K562 (cell line): ENCODE results near the gene PSD4. TPM values are rescaled to one million over a fixed set of nuclear protein-coding genes. Genes with fewer than 3 reads are reported as not detected.

Experiments used
- ATAC-seq: fragments of 200-7000 bp; cut with Tn5 transposase; 3 replicates; pipeline ENCODE4 v1.9.1; 2020; ENCODE audit warnings: moderate library complexity
- BruUV-seq: library from RNA; stranded (reverse); fragments of 400-500 nt; replicated peaks from 2 replicates; lab custom pipeline; 2021; lab: Mats Ljungman, UMichigan
- CTCF ChIA-PET: fragments of 300-600 bp; formaldehyde crosslinking; extraction: SDS; loops from one replicate; lab custom pipeline; 2021; ENCODE audit warnings: low intra/inter-chr PET ratio; lab: Yijun Ruan, JAX
- POLR2A ChIA-PET: fragments of 300-600, 350-650 bp; sonication (Branson Sonifier 250); formaldehyde crosslinking; extraction: SDS; loops from one replicate; lab custom pipeline; 2021; ENCODE audit warnings: antibody characterized with exemption, inconsistent platforms; lab: Yijun Ruan, JAX
- DNase-seq, 4 experiments: peaks; one replicate each; pipeline versions ENCODE4 v3.0.0 to v3.0.0-alpha.2; 2011 to 2018; ENCODE audit warnings: low spot score in 3 of 4, mixed read lengths in 3 of 4; ENCODE audit errors: extremely low read depth in 1 of 4
- FAIRE-seq: peaks from 2 replicates; lab custom pipeline; 2011; peaks lifted over from hg19 to GRCh38; lab: Jason Lieb, UNC
- H2AFZ ChIP-seq: 2 replicates; pipeline ENCODE4 v1.6.0; 2011; ENCODE audit warnings: low read depth, low read length, control low read depth, inconsistent platforms
- H3K27ac ChIP-seq: fragments of 200-600 bp; 3 replicates; pipeline ENCODE4 v1.8.0; 2011; ENCODE audit warnings: low read depth, mild to moderate bottlenecking, control low read depth, inconsistent platforms, low read length, moderate library complexity, mixed read lengths; ENCODE audit errors: extremely low read depth
- H3K27me3 ChIP-seq, 2 experiments: fragments of 300-600 bp in 1 of 2; 2 replicates in 1 of 2; 3 replicates in 1 of 2; pipeline versions ENCODE4 v1.6.0 to v1.8.0; 2011; ENCODE audit warnings: inconsistent platforms in 2 of 2, low read length in 2 of 2, mild to moderate bottlenecking in 1 of 2, mixed read lengths in 1 of 2, moderate library complexity in 1 of 2; ENCODE audit not compliant: control insufficient read depth in 2 of 2, insufficient read depth in 2 of 2
- H3K36me3 ChIP-seq: fragments of 300-600 bp; 3 replicates; pipeline ENCODE4 v1.8.0; 2011; ENCODE audit warnings: mild to moderate bottlenecking, low read length, inconsistent platforms; ENCODE audit not compliant: control insufficient read depth, insufficient read depth
- H3K4me1 ChIP-seq, 2 experiments: fragments of 200-600 bp in 1 of 2; replicated peaks in 1 of 2; 2 replicates in 1 of 2; 3 replicates in 1 of 2; pipeline versions ENCODE4 v1.5.1 to v1.8.0; 2011; ENCODE audit warnings: inconsistent platforms in 2 of 2, low read length in 2 of 2, mild to moderate bottlenecking in 1 of 2, mixed read lengths in 1 of 2, moderate library complexity in 1 of 2; ENCODE audit not compliant: control insufficient read depth in 2 of 2, insufficient read depth in 2 of 2
- H3K4me2 ChIP-seq: 2 replicates; pipeline ENCODE4 v1.6.1; 2011; ENCODE audit warnings: low read length, control low read depth, inconsistent platforms, mixed read lengths; ENCODE audit not compliant: insufficient read depth
- H3K4me3 ChIP-seq: fragments of 200-600 bp; sonication (generic), shearing (Covaris generic); 2 replicates; pipeline ENCODE4 v1.5.1; 2016; ENCODE audit warnings: control low read depth, inconsistent platforms
- H3K79me2 ChIP-seq: fragments of 200-600 bp; 3 replicates; pipeline ENCODE4 v1.8.0; 2011; ENCODE audit warnings: low read length, inconsistent platforms; ENCODE audit not compliant: control insufficient read depth, insufficient read depth
- H3K9ac ChIP-seq, 2 experiments: 2 replicates each; pipeline versions ENCODE4 v1.6.0 to v1.6.1; 2011; ENCODE audit warnings: low read depth in 2 of 2, low read length in 2 of 2, control low read depth in 1 of 2, inconsistent platforms in 1 of 2, mild to moderate bottlenecking in 1 of 2, mixed read lengths in 1 of 2; ENCODE audit not compliant: insufficient read depth in 1 of 2
- H3K9me1 ChIP-seq: one replicate; pipeline ENCODE4 v1.6.0; 2011; ENCODE audit warnings: inconsistent platforms, mild to moderate bottlenecking, low read length, moderate library complexity; ENCODE audit not compliant: control insufficient read depth, insufficient read depth
- H3K9me3 ChIP-seq: replicated peaks from 2 replicates; pipeline ENCODE4 v1.5.1; 2011; ENCODE audit warnings: low read depth, low read length, inconsistent platforms; ENCODE audit not compliant: control insufficient read depth, insufficient read depth
- H4K20me1 ChIP-seq: replicated peaks from 2 replicates; pipeline ENCODE4 v1.6.1; 2011; ENCODE audit warnings: low read length, inconsistent platforms, mixed read lengths; ENCODE audit not compliant: control insufficient read depth, insufficient read depth
- CC2D1A ChIP-seq: fragments of 450-650 bp; IDR thresholded peaks from 2 replicates; pipeline ENCODE4 v1.6.1; 2017; ENCODE audit warnings: mild to moderate bottlenecking
- ELF2 ChIP-seq: fragments of 250-450 bp; sonication (Bioruptor Pico); IDR thresholded peaks from 2 replicates; pipeline ENCODE4 v1.5.0; 2021; ENCODE audit warnings: mild to moderate bottlenecking
- HMG20A ChIP-seq: fragments of 450-650 bp; formaldehyde crosslinking; conservative IDR thresholded peaks from 2 replicates; pipeline ENCODE4 v1.4.0; 2020; ENCODE audit warnings: mild to moderate bottlenecking, mixed read lengths
- HNRNPUL1 ChIP-seq: fragments of 200-400 bp; formaldehyde crosslinking; IDR thresholded peaks from 2 replicates; pipeline ENCODE4 v1.6.1; 2017; ENCODE audit warnings: low read length
- PTRF ChIP-seq: fragments of 450-650 bp; IDR thresholded peaks from 2 replicates; pipeline ENCODE4 v1.6.1; 2016; ENCODE audit warnings: mild to moderate bottlenecking, missing genetic modification characterization, missing compliant biosample characterization
- SIX5 ChIP-seq, 2 experiments: IDR thresholded peaks; 2 replicates each; pipeline ENCODE4 v1.6.1; 2011; ENCODE audit warnings: low read length in 2 of 2, borderline replicate concordance in 1 of 2, low read depth in 1 of 2, mild to moderate bottlenecking in 1 of 2, moderate library complexity in 1 of 2; ENCODE audit not compliant: insufficient read depth in 1 of 2
- ZBTB26 ChIP-seq: fragments of 450-650 bp; formaldehyde crosslinking; IDR thresholded peaks from 2 replicates; pipeline ENCODE4 v1.4.0; 2022; ENCODE audit warnings: missing genetic modification characterization
- ZFP91 ChIP-seq: sonication (generic); formaldehyde crosslinking; IDR thresholded peaks from 2 replicates; pipeline ENCODE4 v1.8.0; 2022; ENCODE audit warnings: mild to moderate bottlenecking, missing genetic modification reagents
- ZNF282 ChIP-seq: sonication (generic); formaldehyde crosslinking; IDR thresholded peaks from 2 replicates; pipeline ENCODE4 v1.8.1; 2023; ENCODE audit warnings: missing genetic modification reagents
- ZNF316 ChIP-seq: fragments of 450-650 bp; IDR thresholded peaks from 2 replicates; pipeline ENCODE4 v1.6.1; 2016
- ZNF592 ChIP-seq: fragments of 450-650 bp; IDR thresholded peaks from 2 replicates; pipeline ENCODE4 v1.6.1; 2017; ENCODE audit warnings: antibody characterized with exemption, mild to moderate bottlenecking
- WGBS: fragments of 100-300 bp; shearing (Covaris generic); methylation state at CpG from one replicate; pipeline ENCODE4 v1.1.6; 2016; ENCODE audit warnings: low coverage, mixed read lengths; ENCODE audit not compliant: insufficient coverage; ENCODE audit errors: missing lambda C conversion rate; 5-methylcytosine and 5-hydroxymethylcytosine counted together
- in situ Hi-C: fragments of 300-500 bp; cut with MboI; formaldehyde crosslinking; loops from 4 replicates; pipeline ENCODE4 v1.15.0; 2018; ENCODE audit warnings: inconsistent platforms, mixed read lengths
- intact Hi-C: fragments of 100-400 bp; cut with micrococcal nuclease; formaldehyde crosslinking; loops from 2 replicates; pipeline ENCODE4 v1.14.2; 2022
- polyA plus RNA-seq, 8 experiments: library from polyadenylated mRNA; depleted of rRNA in 4 of 8; stranded (reverse) in 5 of 8; unstranded in 3 of 8; fragments of >200 nt; fragmentation: Nextera tagmentation in 2 of 8; fragmentation: Illumina TruSeq in 1 of 8; extraction: Ambion mirVana in 2 of 8; extraction: Trizol in 1 of 8; gene quantifications; 2 replicates each; pipeline versions ENCODE4 v1.2.1 to v1.2.3, GENCODE V29; 2011 to 2014; ENCODE audit warnings: inconsistent platforms in 1 of 8, missing spikeins in 1 of 8
- total RNA-seq, 7 experiments: library from RNA; depleted of rRNA in 6 of 7; stranded (reverse); fragments of >200 nt in 6 of 7; fragmentation: Illumina TruSeq in 2 of 7; extraction: Trizol in 2 of 7; gene quantifications; 2 replicates each; pipeline versions ENCODE4 v1.2.1 to v1.2.3, GENCODE V29; 2011 to 2021; ENCODE audit warnings: low replicate concordance in 1 of 7

Gene PSD4
- total and polyA plus RNA-seq, 9 of the 15 experiments (the other 6 are each of a cell fraction or from before 2014, with no cell fraction given), result 0.46 to 54.0 (median 20.8) TPM

GRCh38 chr2:113127646-113128570 is 45.9 kb upstream of the PSD4 start:
- ChIA-PET CTCF (no interaction called here), POLR2A (no interaction called here)
- Histone ChIP-seq H3K4me2 (no peak overlapping the region), H3K9me3 (no peaks in the 10 kb centered on the region), H3K9ac (no peak overlapping the region), H3K4me1 (no peaks in the 10 kb centered on the region; a peak in 1 of 5 replicates), H3K27me3 (peaks cover 7 to 51% of the 10 kb centered on the region in 2 experiments), H3K9me1 (peaks cover 3% of the 10 kb centered on the region), H3K27ac (no peak overlapping the region), H3K36me3 (no peaks in the 10 kb centered on the region), H3K4me3 (no peak overlapping the region), H4K20me1 (no peaks in the 10 kb centered on the region), H2AFZ (no peak overlapping the region), H3K79me2 (no peaks in the 10 kb centered on the region)
- no peak for ATAC-seq
- in situ Hi-C loops (no loop called here), intact Hi-C loops (no loop called here)
- FAIRE-seq, result no peak
- no peak for DNase-seq
- WGBS, result 8% methylated on average over 15 of the region's 15 CpGs
- no TSS peak for BruUV-seq
- no peak for TF ChIP-seq ZNF316
- no peak for TF ChIP-seq PTRF (tag)
- TF ChIP-seq SIX5 (IDR thresholded peaks at IDR 0.05; ENCODE audit: borderline replicate concordance in 1 of 2, insufficient read depth in 1 of 2, low read depth in 1 of 2, low read length in 2 of 2), result no peak
- no peak for TF ChIP-seq ELF2 (CRISPR knock-in tag)
- no peak for TF ChIP-seq CC2D1A
- TF ChIP-seq HNRNPUL1, result no peak
- TF ChIP-seq ZBTB26 (CRISPR knock-in tag), result no peak
- TF ChIP-seq ZNF592, result no peak
- TF ChIP-seq ZFP91 (CRISPR knock-in tag), result no peak
- TF ChIP-seq ZNF282 (CRISPR knock-in tag), result no peak
- TF ChIP-seq HMG20A (CRISPR knock-in tag), result no peak
